GM11168 (cell line): ENCODE measurements around the gene SLC31A1.

ENCODE experiments used
- in situ Hi-C: fragments of 300-500 bp; cut with MboI; formaldehyde crosslinking; loops from one replicate; pipeline ENCODE4 v1.12.0; 2022; ENCODE audit warnings: low sequenced_read_pairs; ENCODE audit not compliant: unreplicated experiment

SLC31A1 gene

GRCh38 chr9:113299800-113300292, 78.5 kb downstream of the SLC31A1 start:
- in situ Hi-C loops, result loop anchor here (25.0 kb wide), 1 partner anchor 362 kb away; no protein-coding TSS in a partner anchor

DNA sequence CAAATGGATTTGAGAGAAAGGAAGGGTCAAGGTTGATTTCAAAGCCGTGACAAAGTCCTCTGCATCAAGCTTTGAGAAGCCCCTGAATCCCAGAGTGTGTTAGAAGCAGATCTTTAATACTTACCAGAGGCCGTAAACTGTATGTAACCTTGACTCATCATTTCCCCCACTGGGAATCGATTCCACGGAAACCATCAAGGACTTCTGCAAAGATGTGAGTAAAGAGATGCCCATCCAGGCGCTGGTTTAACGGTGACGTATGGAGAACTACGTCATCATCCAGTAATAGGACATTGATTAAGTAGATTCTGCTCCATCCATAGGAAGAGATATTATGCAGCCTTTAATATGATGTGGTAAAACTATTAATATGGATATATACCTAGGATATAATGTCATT, 80.2 kb downstream of the SLC31A1 start:
- in situ Hi-C loops, result loop anchor here (25.0 kb wide), 1 partner anchor 361 kb away; no protein-coding TSS in a partner anchor

- in situ Hi-C loops, result loop anchor here (25.0 kb wide), 1 partner anchor 359 kb away; no protein-coding TSS in a partner anchor
Observed at GRCh38 chr9:113302792-113303418, 81.6 kb downstream of the SLC31A1 start, which contains the start of gene RNF183. Gene RNF183, minus strand, starts transcription at chr9:113303376. Its CDS starts 5,192 bp downstream, at chr9:113298184.

DNA sequence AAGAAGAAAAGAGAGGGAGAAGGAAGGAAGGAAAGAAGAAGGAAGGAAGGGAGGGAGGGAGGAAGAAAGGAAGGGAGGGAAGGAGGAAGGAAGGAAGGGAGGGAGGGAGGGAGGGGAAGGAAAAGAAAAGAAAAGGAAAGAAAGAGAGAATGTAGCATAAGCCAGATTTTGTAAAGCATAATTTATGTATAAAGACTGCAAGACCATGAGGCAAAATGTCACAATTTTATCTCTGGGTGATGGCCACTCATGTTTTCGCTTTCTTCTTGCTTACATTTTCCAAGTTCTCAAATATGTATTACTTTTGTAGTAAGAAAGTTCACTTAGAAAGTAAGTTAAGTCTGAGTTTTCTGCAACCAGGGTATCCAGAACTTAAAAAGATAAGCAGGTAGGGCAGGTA, 85.2 kb downstream of the SLC31A1 start:
- in situ Hi-C loops, result loop anchor here (25.0 kb wide), 1 partner anchor 356 kb away; no protein-coding TSS in a partner anchor

GRCh38 chr9:113307396-113307975, 86.1 kb downstream of the SLC31A1 start:
- in situ Hi-C loops, result loop anchor here (25.0 kb wide), 1 partner anchor 355 kb away; no protein-coding TSS in a partner anchor

GRCh38 chr9:113309204-113309813, 88.0 kb downstream of the SLC31A1 start:
- in situ Hi-C loops, result loop anchor here (25.0 kb wide), 1 partner anchor 353 kb away; no protein-coding TSS in a partner anchor

- in situ Hi-C loops, result loop anchor here (25.0 kb wide), 1 partner anchor 352 kb away; no protein-coding TSS in a partner anchor
Observed at GRCh38 chr9:113310538-113310937, 89.2 kb downstream of the SLC31A1 start.

- in situ Hi-C loops, result loop anchor here (25.0 kb wide), 1 partner anchor 350 kb away; no protein-coding TSS in a partner anchor
Observed at GRCh38 chr9:113311961-113312360, 90.6 kb downstream of the SLC31A1 start.

- in situ Hi-C loops, result loop anchor here (25.0 kb wide), 1 partner anchor 349 kb away; no protein-coding TSS in a partner anchor
Observed at GRCh38 chr9:113313261-113313660, 91.9 kb downstream of the SLC31A1 start.
